Measurements from ENCODE around the gene DNM3.

DNA sequence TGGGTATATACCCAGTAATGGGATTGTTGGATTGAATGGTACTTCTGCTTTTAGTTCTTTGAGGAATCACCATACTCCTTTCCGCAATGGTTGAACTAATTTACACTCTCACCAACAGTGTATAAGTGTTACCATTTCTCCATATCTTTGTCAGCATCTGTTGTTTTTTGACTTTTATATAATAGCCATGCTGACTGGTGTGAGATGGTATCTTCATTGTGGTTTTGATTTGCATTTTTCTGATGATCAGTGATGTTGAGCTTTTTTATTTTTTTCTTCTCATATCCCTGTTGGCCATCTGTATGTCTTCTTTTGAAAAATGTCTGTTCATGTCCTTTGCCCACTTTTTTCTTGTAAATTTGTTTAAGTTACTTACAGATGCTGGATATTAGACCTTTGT is 14.1 kb downstream of the DNM3 start:
- no peak for TF ChIP-seq TAF1 (IDR thresholded peaks at IDR 0.05; ENCODE audit: low read depth)
- no peak for TF ChIP-seq RAD21 (IDR thresholded peaks at IDR 0.05; ENCODE audit: low read depth)
- TF ChIP-seq NFIC (IDR thresholded peaks at IDR 0.05), result no peak
- TF ChIP-seq, protein P1, sequence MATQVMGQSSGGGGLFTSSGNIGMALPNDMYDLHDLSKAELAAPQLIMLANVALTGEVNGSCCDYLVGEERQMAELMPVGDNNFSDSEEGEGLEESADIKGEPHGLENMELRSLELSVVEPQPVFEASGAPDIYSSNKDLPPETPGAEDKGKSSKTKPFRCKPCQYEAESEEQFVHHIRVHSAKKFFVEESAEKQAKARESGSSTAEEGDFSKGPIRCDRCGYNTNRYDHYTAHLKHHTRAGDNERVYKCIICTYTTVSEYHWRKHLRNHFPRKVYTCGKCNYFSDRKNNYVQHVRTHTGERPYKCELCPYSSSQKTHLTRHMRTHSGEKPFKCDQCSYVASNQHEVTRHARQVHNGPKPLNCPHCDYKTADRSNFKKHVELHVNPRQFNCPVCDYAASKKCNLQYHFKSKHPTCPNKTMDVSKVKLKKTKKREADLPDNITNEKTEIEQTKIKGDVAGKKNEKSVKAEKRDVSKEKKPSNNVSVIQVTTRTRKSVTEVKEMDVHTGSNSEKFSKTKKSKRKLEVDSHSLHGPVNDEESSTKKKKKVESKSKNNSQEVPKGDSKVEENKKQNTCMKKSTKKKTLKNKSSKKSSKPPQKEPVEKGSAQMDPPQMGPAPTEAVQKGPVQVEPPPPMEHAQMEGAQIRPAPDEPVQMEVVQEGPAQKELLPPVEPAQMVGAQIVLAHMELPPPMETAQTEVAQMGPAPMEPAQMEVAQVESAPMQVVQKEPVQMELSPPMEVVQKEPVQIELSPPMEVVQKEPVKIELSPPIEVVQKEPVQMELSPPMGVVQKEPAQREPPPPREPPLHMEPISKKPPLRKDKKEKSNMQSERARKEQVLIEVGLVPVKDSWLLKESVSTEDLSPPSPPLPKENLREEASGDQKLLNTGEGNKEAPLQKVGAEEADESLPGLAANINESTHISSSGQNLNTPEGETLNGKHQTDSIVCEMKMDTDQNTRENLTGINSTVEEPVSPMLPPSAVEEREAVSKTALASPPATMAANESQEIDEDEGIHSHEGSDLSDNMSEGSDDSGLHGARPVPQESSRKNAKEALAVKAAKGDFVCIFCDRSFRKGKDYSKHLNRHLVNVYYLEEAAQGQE (IDR thresholded peaks at IDR 0.05; ENCODE audit: low read depth), result no peak
- no peak for TF ChIP-seq TCF12 (IDR thresholded peaks at IDR 0.05; ENCODE audit: low read depth)
- TF ChIP-seq, protein P2, sequence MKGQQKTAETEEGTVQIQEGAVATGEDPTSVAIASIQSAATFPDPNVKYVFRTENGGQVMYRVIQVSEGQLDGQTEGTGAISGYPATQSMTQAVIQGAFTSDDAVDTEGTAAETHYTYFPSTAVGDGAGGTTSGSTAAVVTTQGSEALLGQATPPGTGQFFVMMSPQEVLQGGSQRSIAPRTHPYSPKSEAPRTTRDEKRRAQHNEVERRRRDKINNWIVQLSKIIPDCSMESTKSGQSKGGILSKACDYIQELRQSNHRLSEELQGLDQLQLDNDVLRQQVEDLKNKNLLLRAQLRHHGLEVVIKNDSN (IDR thresholded peaks at IDR 0.05), result no peak
